Ishikawa (cell line): ENCODE results near the gene UST.

Source experiments
- CEBPB ChIP-seq: IDR thresholded peaks from 2 replicates; pipeline ENCODE4 v1.6.1; 2012
- CREB1 ChIP-seq: IDR thresholded peaks from 2 replicates; pipeline ENCODE4 v1.6.1; 2012; ENCODE audit warnings: low read depth
- EGR1 ChIP-seq: IDR thresholded peaks from 2 replicates; pipeline ENCODE4 v1.6.1; 2012
- EP300 ChIP-seq: IDR thresholded peaks from 2 replicates; pipeline ENCODE4 v1.6.1; 2012; ENCODE audit warnings: borderline replicate concordance
- FOXM1 ChIP-seq: IDR thresholded peaks from 2 replicates; pipeline ENCODE4 v1.6.1; 2012; ENCODE audit warnings: low read depth, borderline replicate concordance
- MAX ChIP-seq: IDR thresholded peaks from 2 replicates; pipeline ENCODE4 v1.6.1; 2012
- NFIC ChIP-seq: IDR thresholded peaks from 2 replicates; pipeline ENCODE4 v1.6.1; 2012
- RAD21 ChIP-seq: IDR thresholded peaks from 2 replicates; pipeline ENCODE4 v1.6.1; 2012; ENCODE audit warnings: low read depth
- REST ChIP-seq: IDR thresholded peaks from 2 replicates; pipeline ENCODE4 v1.6.1; 2012; ENCODE audit warnings: low read depth, mild to moderate bottlenecking
- TAF1 ChIP-seq: IDR thresholded peaks from 2 replicates; pipeline ENCODE4 v1.6.1; 2012; ENCODE audit warnings: low read depth, mild to moderate bottlenecking
- TCF12 ChIP-seq: IDR thresholded peaks from 2 replicates; pipeline ENCODE4 v1.6.1; 2012; ENCODE audit warnings: low read depth
- TEAD4 ChIP-seq: IDR thresholded peaks from 2 replicates; pipeline ENCODE4 v1.6.1; 2012
- YY1 ChIP-seq: IDR thresholded peaks from 2 replicates; pipeline ENCODE4 v1.6.1; 2012; ENCODE audit warnings: low read depth
- ZBTB7A ChIP-seq: IDR thresholded peaks from 2 replicates; pipeline ENCODE4 v1.6.1; 2012; ENCODE audit warnings: low read depth
- TF ChIP-seq, protein P1 (sequence below): IDR thresholded peaks from 2 replicates; pipeline ENCODE4 v1.6.1; 2012

UST gene

GRCh38 chr6:149087898-149088297, 341.1 kb downstream of the UST start:
- TF ChIP-seq MAX (no peak), RAD21 (no peak), FOXM1 (no peak)
- TF ChIP-seq, protein P1, sequence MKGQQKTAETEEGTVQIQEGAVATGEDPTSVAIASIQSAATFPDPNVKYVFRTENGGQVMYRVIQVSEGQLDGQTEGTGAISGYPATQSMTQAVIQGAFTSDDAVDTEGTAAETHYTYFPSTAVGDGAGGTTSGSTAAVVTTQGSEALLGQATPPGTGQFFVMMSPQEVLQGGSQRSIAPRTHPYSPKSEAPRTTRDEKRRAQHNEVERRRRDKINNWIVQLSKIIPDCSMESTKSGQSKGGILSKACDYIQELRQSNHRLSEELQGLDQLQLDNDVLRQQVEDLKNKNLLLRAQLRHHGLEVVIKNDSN = no peak

DNA sequence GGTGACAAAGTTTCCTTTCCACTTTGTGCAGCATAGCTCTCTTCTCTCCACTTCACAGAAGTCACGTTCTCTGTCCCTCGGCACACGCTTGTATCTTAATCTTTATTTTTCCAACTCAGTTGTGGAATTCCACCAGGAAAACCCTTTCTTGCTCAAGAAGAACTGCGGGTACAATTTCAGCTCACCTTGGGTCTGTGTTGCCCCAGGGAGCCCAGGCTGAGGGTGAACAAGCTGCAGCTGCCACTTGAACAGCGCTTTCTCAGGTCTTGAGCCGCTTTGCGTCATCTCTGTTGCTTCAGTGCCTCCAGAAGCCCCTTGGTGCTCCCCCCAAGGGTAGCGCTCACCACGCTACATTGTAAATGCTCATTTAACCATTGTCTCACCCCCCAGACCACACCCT, 341.5 kb downstream of the UST start:
- TF ChIP-seq ZBTB7A (no peak), REST (no peak), FOXM1 (no peak), CREB1 (no peak), CEBPB (no peak)
- TF ChIP-seq, protein P1 = no peak

GRCh38 chr6:149089510-149089909, 342.7 kb downstream of the UST start:
- TF ChIP-seq CREB1 = no peak
- TF ChIP-seq CEBPB = no peak
- no peak for TF ChIP-seq MAX
- no peak for TF ChIP-seq ZBTB7A
- TF ChIP-seq TAF1 = no peak
- no peak; the same call in 1 of the 2 replicates for TF ChIP-seq RAD21
- TF ChIP-seq YY1 = no peak
- TF ChIP-seq EGR1 = no peak
- TF ChIP-seq TEAD4 = no peak

DNA sequence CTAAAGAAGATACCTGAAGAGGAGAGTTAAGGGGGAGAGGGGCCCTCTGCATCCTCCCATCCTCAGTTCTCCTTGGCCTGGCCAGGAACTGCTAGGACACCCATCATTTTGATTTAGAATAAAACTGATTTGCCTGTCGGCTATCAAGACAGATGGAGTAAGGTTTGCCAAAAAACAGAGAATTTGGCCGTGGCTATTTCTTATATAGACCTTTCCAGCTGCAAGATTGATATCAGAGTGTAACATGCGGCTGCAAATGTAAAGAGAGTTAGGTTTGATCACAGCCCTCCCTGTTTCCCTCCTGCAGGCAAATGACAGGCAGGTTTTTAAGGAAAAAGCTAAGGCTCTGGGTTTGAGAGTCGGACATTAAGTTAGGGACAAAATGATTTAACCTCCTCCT, 344.1 kb downstream of the UST start:
- TF ChIP-seq EGR1 = no peak
- TF ChIP-seq FOXM1 = no peak
- no peak for TF ChIP-seq TCF12
- TF ChIP-seq CEBPB = no peak
- no peak for TF ChIP-seq REST
- no peak for TF ChIP-seq CREB1
- no peak for TF ChIP-seq ZBTB7A
- TF ChIP-seq RAD21 = no peak
- no peak for TF ChIP-seq YY1
- TF ChIP-seq EP300 = no peak
- no peak for TF ChIP-seq MAX
- TF ChIP-seq TAF1 = no peak
- no peak for TF ChIP-seq NFIC
- TF ChIP-seq, protein P1 = no peak
- no peak for TF ChIP-seq TEAD4

DNA sequence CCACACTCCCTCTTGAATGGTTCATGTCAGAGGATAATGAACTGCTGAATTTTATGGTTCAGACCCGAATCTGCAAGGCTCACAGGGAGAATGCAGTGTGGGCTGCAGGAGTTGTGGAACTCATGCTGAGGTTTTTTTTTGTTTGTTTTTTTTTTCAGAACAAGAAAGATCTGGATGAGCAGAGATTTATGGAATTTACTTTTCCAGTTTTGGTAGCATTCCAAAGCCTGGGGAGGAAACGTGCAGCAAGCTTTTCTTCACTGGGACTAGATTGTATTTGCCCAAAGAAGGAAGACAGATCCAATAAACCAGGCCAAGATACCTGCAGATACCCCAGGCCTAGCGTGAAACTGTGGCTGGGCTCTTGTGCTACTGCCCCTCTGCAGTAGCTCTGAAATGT, 346.8 kb downstream of the UST start:
- TF ChIP-seq TEAD4 (no peak), TAF1 (no peak), YY1 (no peak), MAX (no peak)

GRCh38 chr6:149094156-149094555, 347.3 kb downstream of the UST start:
- TF ChIP-seq TEAD4 (no peak), TCF12 (no peak), FOXM1 (no peak), NFIC (no peak), EGR1 (no peak), ZBTB7A (no peak), EP300 (no peak), CREB1 (no peak)
- TF ChIP-seq, protein P1 = no peak
